KOPT-K1 (cell line): ENCODE data around the gene NAALADL1.

Experiments used
- H3K27ac ChIP-seq: fragments of 200-600 bp; sonication (generic); 2 replicates; pipeline ENCODE4 v1.5.1; 2016; ENCODE audit warnings: antibody characterized with exemption, mild to moderate bottlenecking, low read depth, low read length; ENCODE audit not compliant: poor library complexity, severe bottlenecking
- H3K36me3 ChIP-seq: fragments of 200-600 bp; sonication (generic); 2 replicates; pipeline ENCODE4 v1.5.1; 2017; ENCODE audit warnings: antibody characterized with exemption, mild to moderate bottlenecking, low read length, moderate library complexity; ENCODE audit not compliant: insufficient read depth
- H3K9me3 ChIP-seq: fragments of 200-600 bp; sonication (generic); 2 replicates; pipeline ENCODE4 v1.5.1; 2017; ENCODE audit warnings: antibody characterized with exemption, low read length, mild to moderate bottlenecking; ENCODE audit not compliant: insufficient read depth, poor library complexity, severe bottlenecking

NAALADL1 gene

DNA sequence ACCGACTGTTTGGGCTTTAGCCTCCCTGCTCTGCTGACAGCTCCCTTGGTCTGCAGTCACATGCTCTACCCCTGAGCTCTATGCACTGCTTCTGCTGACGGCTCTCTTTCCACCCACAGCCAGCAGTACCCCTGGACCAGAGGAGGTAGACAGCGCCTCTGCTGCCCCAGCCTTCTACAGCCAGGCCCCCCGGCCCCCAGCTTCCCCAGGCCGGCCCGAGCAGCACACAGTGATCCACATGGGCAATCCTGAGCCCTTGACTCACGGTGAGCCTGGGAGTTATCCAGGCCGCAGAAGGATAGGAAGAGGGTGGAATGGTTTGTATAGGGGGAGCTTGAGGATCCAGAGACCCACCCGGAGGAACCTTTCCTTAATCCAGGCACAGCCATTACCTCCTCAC is 28.5 kb upstream of the NAALADL1 start:
- Histone ChIP-seq H3K9me3 (no peaks in the 10 kb centered on the region), H3K27ac (no peak overlapping the region), H3K36me3 (peaks cover 61% of the 10 kb centered on the region)

DNA sequence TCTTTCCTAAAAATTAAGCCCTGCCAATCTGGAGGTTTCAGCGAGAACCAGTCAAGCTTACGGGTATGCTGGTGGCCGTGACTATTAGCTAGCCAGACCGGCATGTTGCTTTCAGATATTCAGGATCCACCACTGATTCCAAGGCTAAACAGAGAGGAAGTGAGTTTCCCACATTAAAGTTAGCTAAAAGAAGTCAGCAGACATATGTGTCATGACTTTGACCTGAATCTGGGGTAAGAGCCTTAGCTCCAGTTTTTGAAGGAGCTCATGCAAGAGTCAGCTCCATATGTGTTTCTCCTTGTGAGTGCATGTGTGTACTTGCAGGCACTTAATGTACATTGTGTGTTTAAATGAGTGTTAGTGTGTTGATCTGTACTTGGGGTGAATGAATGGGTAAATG is 27.1 kb upstream of the NAALADL1 start:
- no peak overlapping the region for H3K27ac ChIP-seq
- H3K9me3 ChIP-seq = no peaks in the 10 kb centered on the region
- H3K36me3 ChIP-seq = peaks cover 74% of the 10 kb centered on the region

DNA sequence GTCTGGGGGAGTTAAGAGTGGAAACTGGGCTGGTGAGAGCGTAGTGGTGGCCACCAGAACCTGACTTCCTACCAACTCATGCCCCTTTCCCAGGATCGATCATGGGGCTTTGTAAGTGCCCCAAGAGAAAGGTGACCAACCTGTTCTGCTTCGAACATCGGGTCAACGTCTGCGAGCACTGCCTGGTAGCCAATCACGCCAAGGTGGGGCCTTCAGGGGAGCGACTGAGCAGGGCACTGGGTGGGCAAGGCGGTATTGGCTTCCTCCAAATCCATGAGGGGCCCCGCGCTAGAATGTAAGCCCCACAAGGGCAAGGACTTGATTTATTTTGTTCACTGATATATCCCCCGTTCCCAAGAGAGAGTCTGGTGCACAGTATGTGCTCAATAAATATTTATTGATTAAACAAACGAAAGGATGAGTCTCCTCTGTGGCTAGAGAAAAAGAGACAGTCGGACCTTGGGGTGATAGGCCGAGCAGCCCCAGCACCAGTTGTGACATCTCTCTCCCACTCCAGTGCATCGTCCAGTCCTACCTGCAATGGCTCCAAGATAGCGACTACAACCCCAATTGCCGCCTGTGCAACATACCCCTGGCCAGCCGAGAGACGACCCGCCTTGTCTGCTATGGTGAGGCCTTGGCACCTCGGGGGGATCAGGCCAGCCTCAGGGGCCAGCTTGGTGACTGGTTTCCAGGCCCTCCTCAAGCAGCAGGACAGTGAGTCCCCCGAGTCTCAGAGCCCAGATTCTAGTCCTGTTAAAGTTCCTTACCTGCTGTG is 26.4 kb upstream of the NAALADL1 start:
- H3K36me3 ChIP-seq = peaks cover 80% of the 10 kb centered on the region
- H3K9me3 ChIP-seq = no peaks in the 10 kb centered on the region
- peak overlapping the region; percentile 97 for H3K27ac ChIP-seq

DNA sequence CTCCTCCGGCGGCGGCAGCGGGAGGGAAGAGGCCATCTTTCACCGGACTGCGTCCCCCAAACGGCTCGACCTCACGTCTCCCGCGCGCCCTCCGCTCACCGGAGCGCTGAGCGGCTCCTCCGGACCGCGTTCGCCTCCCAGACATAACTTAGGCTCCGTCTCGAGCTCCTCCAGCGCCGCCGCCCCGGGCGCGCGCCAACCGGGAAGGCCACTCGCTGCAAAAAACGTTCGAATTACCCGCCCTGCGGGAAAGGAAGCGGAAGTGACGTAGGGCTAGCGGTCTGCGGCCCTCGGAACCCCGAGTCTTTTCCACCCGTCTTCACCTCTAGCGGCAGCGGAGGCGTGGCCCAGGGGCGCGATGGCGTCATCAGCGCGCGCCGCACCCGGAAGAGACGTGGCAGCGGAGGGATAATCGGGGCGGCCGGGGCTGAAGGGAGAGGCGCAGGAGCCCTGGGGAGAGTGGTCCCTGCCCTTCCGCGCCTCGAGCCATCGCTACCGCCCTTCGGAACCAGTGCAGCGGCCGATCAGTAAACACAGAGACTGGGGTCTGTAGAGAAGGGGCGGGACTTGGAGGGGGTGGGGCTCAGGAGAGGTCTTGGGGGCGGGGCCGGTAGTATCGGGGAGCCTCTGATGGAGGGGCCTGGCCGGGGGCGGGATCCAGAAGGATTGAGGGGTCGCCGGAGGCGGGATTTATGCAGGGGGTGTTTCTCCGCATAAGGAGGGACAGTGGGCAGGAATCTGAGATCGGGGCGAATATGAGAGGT is 25.7 kb upstream of the NAALADL1 start, which contains the start of the genes CDCA5 and ZFPL1:
Gene CDCA5 (minus strand): TSS at position 207 of the 764 bp plus-strand sequence. CDS start 62 bp downstream, at position 145.
Gene ZFPL1 (plus strand): TSS at position 389 of the 764 bp plus-strand sequence. CDS start 477 bp downstream, outside the sequence.
- Histone ChIP-seq H3K9me3 (no peaks in the 10 kb centered on the region), H3K36me3 (peaks cover 80% of the 10 kb centered on the region), H3K27ac (peak within 1 kb of the TSS; percentile 97)

DNA sequence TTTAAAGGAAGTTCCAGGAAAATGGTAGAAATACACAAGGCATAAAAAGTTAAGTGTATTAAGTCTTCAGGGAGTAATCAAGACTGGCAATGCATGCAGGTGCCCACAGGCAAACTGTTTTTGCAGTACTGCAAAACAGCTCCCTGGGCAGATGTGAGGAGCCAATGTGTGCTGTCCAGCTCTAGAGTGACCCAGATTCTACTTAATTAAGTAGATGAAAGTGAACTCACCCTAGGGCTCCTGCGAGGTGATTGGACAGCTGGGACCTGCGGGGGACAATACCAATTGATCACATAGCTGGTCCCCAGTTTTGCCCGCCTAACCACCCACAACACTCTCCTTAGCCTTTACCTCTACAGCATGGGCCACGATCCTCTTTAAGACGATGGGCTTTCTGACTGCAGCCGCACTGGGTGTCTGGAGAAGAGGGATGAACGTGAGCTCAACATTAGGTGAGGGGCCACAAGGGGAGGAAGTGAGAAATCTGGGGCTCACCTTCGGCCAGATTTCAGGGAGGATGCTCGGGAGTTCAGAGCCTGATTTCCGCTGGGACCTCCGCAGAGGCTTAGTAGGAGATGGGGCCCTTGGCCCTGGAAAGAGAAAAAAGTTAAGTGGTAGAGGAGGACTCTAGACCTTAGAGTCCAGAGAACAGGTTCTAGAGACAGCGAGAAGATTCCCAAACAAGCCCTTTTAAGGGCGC is 24.9 kb upstream of the NAALADL1 start:
- H3K9me3 ChIP-seq = no peaks in the 10 kb centered on the region
- H3K27ac ChIP-seq = peak overlapping the region; percentile 97
- H3K36me3 ChIP-seq = peaks cover 80% of the 10 kb centered on the region

DNA sequence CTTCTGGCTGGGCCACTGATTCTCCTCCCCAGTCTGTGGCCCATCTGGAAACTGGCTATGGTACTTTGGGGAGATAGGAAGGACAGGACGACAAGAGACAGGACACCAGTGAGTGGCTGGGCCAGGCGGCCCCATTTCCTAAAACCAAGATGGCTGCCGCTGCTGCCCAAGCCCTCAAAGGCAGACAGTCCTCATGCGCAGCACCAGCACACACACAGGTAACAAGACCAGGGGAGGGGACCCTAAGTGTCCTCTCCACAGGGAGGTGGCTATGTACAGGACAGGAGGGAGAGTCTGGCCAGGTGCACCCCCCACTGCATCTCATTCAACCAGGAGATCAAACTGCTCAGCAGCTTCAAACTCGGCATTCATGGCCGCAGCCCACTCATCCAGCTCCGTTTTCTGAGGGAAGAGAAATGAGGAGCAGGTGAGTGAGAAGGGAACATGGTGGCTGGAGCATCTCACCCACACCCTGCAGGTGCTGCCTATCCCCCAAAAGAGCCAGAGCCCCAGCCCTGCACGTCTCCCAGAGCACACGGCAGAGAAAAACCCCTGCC is 20.5 kb upstream of the NAALADL1 start:
- H3K9me3 ChIP-seq = no peaks in the 10 kb centered on the region
- peaks cover 80% of the 10 kb centered on the region for H3K36me3 ChIP-seq
- no peak overlapping the region for H3K27ac ChIP-seq

DNA sequence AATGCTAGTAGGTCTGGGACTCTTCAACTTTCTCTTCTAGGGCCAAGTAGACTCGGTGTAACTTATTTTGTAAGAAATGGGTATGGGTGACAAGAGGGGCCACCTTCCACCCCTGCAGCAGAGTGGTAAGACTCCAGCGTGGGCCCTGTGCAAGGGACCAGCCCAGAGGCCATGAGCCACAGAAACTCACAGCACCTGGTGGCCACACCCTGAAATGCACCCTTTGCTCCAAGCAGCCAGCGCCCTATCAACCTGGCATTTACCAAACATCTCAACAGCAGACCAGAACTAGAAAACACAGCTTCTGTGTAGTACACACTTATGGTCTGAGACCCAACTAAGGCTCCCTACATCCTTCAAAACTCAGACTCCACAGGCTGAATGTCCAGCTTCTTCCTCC is 19.8 kb upstream of the NAALADL1 start:
- Histone ChIP-seq H3K36me3 (peaks cover 80% of the 10 kb centered on the region), H3K9me3 (no peaks in the 10 kb centered on the region), H3K27ac (no peak overlapping the region)

DNA sequence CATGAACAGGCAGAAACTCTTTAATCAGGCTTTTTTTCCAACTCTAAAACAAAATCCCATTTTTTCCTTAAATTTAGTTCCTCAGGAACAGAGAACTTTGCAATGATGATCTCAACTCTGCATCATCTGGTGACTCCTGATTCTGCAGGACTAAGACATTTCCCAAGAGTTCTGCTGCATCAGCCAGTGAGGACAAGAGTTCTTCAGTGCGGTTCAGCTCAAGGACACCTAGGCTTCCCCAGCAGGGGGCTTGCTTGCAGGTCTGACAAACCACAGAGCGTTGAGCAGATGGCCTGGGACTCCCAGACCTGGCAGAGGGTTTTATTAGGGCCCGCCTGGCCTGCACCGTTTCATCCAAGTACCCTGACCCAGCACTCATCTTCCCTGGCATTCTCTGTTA is 19.1 kb upstream of the NAALADL1 start:
- Histone ChIP-seq H3K27ac (no peak overlapping the region), H3K9me3 (no peaks in the 10 kb centered on the region), H3K36me3 (peaks cover 74% of the 10 kb centered on the region)

DNA sequence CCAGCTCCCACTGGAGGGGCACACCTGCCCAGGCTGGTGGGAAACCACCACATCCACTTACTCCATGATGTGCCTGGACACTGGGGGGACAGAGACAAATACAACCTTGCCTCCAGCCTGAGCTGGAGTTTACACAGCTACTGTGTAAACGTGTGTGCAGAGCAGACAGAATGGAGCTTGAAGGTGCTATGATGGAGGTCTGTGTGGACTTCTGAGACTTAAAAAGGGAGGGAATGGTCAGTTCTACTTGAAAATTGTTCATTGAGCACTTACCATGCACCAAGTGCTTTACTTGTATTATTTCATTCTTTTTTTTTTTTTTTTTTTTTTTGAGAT is 14.2 kb upstream of the NAALADL1 start:
- H3K27ac ChIP-seq = no peak overlapping the region
- H3K36me3 ChIP-seq = peaks cover 26% of the 10 kb centered on the region
- no peaks in the 10 kb centered on the region for H3K9me3 ChIP-seq

DNA sequence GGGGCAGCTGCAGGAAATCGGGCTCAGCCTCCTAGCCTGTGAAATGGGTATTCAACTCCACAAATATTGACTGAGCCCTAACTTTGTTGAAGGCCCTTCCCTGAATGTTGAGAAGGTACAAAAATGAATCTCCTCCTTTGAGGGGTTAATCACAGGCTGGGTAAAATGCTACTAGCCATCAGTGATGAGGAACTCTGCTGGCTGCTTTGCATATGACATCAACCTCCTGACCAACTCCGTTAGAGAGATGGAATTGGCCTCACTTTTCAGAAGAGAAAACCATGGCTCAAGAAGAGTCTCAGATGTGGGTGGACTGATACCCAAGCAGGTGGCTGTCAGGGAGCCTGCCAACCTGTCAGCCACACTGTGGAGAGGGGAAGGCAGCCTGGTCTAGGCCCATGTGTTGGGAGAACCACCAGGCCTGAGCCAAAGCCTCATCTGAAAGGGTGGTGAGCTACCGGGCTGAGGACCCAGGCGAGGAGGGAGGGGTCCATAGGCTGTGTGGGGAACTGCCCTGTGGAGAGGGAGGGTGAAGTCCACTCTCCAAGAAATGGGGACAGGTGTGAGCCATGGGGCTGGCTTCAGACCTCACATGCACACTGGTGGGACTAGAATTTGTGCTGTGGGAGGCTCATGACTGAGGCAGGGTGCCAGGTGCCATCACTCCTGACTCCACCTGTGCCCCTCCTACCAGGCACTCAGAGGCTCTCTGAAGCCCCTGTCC is 13.7 kb upstream of the NAALADL1 start:
- Histone ChIP-seq H3K9me3 (no peaks in the 10 kb centered on the region), H3K27ac (no peak overlapping the region), H3K36me3 (peaks cover 21% of the 10 kb centered on the region)

DNA sequence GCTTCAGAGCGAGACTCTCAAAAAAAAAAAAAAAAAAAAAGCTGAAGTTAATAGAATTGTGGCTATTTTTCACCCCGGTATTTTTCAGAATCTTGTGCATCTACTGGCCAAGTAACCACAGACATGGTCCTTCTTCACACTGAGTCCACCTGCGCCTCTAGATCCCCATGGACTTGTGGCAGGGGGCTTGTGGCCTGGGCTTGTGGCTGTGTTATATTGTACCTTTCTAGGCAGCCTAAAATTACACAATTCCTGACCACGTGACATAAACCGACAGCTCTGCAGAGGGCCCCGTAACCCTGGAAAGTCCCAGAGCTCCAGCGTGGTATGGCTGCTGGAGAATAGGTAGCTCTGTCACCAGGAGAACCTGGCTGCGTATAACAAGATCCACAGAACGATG is 10.9 kb upstream of the NAALADL1 start:
- Histone ChIP-seq H3K9me3 (no peaks in the 10 kb centered on the region), H3K36me3 (no peaks in the 10 kb centered on the region), H3K27ac (no peak overlapping the region)

DNA sequence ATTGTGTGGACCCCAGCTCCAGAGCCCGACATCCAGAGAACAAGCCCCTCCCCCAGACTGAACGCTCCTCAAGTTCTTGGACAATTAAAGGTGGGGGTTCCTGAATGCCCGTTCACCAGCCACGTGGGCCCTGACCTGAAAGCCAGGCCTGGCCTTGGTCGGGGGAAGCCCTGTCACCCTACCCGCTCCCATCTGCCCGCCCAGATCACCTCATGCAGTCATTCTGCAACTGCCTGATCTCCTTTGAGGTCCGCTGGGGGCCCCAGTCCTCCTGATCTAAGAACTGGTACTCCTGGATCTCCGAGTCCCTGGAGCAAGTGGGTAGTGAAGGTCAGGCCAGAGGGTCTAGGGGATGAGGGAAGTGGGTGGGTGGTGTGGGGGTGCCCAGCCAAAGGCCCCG is 9.1 kb upstream of the NAALADL1 start:
- Histone ChIP-seq H3K27ac (no peak overlapping the region), H3K36me3 (no peaks in the 10 kb centered on the region), H3K9me3 (no peaks in the 10 kb centered on the region)

DNA sequence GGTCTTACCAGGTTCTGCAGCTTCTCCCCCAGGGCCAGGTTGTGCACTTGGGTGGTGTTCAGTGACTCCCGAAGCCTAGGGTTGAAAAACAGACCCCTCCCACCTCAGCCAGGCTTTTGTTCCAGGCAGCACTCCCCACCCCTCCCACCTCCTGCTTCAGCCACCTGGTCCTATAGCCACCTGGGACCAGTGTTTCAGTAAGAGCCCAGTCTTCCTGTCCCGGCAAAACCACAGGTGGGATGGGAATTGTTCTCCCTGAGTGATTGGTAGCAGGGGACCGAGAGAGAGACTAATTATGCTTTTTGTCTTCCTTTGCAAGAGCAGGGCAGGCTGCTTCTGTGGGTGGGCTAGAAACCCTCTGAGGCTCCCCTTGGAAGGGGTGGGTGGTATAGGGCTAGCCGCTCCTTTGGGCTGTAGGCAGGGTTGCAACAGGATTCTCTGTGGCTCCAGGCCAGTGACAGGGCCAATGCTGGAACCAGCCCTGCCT is 8.5 kb upstream of the NAALADL1 start:
- Histone ChIP-seq H3K9me3 (no peaks in the 10 kb centered on the region), H3K27ac (no peak overlapping the region), H3K36me3 (no peaks in the 10 kb centered on the region)

DNA sequence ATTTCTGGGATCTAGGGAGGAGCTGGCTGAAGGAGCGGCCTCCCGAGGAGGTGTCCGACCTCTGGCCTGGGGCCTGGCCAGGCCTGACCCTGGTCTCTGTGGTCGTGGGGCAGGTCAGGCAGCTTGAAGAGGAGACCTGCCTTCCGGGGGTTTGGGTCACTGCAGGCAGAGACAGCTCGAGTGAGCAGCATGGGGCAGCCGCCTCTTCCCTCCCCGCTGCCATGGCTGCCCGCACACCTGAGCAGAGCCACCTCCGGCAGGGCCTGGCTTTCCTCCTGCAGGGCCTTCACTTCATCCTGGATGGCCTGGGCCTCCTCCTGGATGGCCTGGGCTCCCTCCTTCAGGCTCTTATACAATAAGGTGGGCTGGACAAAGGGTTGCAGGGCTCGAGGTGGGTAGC is 8.0 kb upstream of the NAALADL1 start:
- H3K27ac ChIP-seq = no peak overlapping the region
- no peaks in the 10 kb centered on the region for H3K9me3 ChIP-seq
- H3K36me3 ChIP-seq = no peaks in the 10 kb centered on the region
